Measurements from ENCODE around the gene ETS2.
"Not testable (repeated sequence)": the region's sequence is repeated elsewhere in the genome, so short reads cannot be mapped to it uniquely, and the experiment has no call there.

Gene ETS2

GRCh38 chr21:38840456-38841300 is 34.9 kb downstream of the ETS2 start:
- DNase-seq (ENCODE audit: low read depth): no peak
- no peak for TF ChIP-seq CTCF (conservative IDR thresholded peaks at IDR 0.05; ENCODE audit: control insufficient read depth, insufficient read depth, low read depth, low read length)
- H3K4me3 ChIP-seq (ENCODE audit: control insufficient read depth, low read depth, low read length): no peak overlapping the region

DNA sequence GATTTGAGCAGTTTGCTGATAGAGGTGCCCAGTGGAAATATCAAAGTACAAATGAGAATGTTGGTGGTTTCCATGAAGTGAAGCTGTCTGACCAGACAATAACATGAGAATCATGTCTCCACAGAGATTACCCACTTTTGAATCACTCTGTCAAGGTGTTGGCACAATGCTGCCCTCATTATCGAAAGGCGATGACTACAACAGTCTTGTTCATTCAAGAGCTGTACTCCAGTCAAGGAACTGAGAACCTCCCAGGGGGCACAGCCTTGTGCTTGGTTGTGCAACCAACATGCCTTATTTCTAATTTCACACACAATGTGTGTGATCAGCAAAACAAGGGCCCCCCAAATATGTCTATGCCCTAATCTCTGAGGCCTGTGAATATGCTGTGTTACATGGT is 35.7 kb downstream of the ETS2 start:
- TF ChIP-seq CTCF (conservative IDR thresholded peaks at IDR 0.05; ENCODE audit: control insufficient read depth, insufficient read depth, low read depth, low read length): no peak
- DNase-seq (ENCODE audit: low read depth): peak; percentile 45
- no peak overlapping the region for H3K4me3 ChIP-seq (ENCODE audit: control insufficient read depth, low read depth, low read length)

DNA sequence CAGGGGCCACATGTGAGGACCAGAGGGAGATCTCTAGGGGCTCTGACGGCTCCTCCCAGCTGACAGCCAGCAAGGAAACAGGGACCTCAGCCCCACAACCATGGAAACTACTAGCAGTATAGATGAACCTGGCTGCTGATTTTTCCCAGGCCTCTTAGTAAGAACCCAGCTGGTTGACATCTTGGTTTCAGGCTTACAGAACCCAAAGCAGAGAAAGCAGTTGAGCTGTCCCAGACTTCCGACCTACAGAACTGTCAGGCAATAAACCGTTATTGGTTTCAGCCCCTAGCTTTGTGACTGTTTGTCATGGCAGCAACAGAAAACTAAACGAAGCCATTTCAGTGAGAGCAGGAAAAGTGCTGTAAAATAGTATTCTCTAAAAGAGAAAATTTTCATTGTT is 36.4 kb downstream of the ETS2 start:
- no peak for TF ChIP-seq CTCF (conservative IDR thresholded peaks at IDR 0.05; ENCODE audit: control insufficient read depth, insufficient read depth, low read depth, low read length)
- no peak overlapping the region for H3K4me3 ChIP-seq (ENCODE audit: control insufficient read depth, low read depth, low read length)
- no peak for DNase-seq (ENCODE audit: low read depth)

DNA sequence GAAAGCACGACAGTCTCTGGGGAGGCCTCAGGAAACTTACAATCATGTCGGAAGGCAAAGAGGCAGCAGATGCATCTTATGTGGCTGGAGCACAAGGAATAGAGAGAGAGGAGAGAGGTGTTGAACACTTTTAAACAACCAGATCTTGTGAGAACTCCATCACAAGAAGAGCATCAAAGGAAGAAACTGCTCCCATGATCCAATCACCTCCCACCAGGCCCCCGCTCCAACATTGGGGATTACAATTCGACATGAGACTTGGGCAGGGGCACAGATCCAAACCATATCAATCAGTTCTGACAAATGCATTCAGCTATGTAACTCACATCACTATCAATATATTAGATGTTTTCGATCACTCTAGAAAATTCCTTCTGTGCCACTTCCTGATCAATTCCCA is 37.6 kb downstream of the ETS2 start:
- no peak for DNase-seq (ENCODE audit: low read depth)
- no peak for TF ChIP-seq CTCF (conservative IDR thresholded peaks at IDR 0.05; ENCODE audit: control insufficient read depth, insufficient read depth, low read depth, low read length)
- no peak overlapping the region for H3K4me3 ChIP-seq (ENCODE audit: control insufficient read depth, low read depth, low read length)

GRCh38 chr21:38843806-38844503 is 38.2 kb downstream of the ETS2 start:
- no peak for TF ChIP-seq CTCF (conservative IDR thresholded peaks at IDR 0.05; ENCODE audit: control insufficient read depth, insufficient read depth, low read depth, low read length)
- peak; percentile 53 for DNase-seq (ENCODE audit: low read depth)
- H3K4me3 ChIP-seq (ENCODE audit: control insufficient read depth, low read depth, low read length): no peak overlapping the region

DNA sequence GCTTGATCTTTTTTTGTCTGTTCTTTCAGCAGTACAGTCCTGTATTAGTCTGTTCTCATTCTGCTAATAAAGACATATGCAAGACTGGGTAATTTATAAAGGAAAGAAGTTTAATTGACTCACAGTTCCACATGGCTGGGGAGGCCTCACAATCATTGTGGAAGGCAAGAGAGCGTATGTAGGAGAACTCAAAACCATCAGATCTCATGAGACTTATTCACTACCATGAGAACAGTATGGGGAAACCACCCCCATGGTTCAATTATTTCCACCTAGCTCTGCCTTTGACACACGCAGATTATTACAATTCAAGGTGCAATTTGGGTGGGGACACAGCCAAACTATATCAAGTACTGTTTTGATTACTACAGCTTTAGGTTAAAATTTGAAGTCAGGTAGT is 39.6 kb downstream of the ETS2 start:
- not testable (repeated sequence) for DNase-seq (ENCODE audit: low read depth); H3K4me3 ChIP-seq (ENCODE audit: control insufficient read depth, low read depth, low read length)

- no peak for TF ChIP-seq CTCF (conservative IDR thresholded peaks at IDR 0.05; ENCODE audit: control insufficient read depth, insufficient read depth, low read depth, low read length)
- no peak for DNase-seq (ENCODE audit: low read depth)
- no peak overlapping the region for H3K4me3 ChIP-seq (ENCODE audit: control insufficient read depth, low read depth, low read length)
These were observed 41.8 kb downstream of the ETS2 start for GRCh38 chr21:38847556-38847955.

All from fibroblast of mammary gland (primary cell).